GM18526 (cell line): ENCODE results near the gene MITF.

ENCODE experiments used
- POLR2A ChIP-seq: IDR thresholded peaks from 3 replicates; pipeline ENCODE4 v1.6.1; 2011; ENCODE audit not compliant: insufficient read length; ENCODE audit errors: extremely low read depth

The MITF gene

GRCh38 chr3:69785769-69786320 lies 46.6 kb downstream of the MITF start:
- no peak for TF ChIP-seq POLR2A

- no peak for TF ChIP-seq POLR2A
Observed at GRCh38 chr3:69786854-69787253, 47.6 kb downstream of the MITF start.

DNA sequence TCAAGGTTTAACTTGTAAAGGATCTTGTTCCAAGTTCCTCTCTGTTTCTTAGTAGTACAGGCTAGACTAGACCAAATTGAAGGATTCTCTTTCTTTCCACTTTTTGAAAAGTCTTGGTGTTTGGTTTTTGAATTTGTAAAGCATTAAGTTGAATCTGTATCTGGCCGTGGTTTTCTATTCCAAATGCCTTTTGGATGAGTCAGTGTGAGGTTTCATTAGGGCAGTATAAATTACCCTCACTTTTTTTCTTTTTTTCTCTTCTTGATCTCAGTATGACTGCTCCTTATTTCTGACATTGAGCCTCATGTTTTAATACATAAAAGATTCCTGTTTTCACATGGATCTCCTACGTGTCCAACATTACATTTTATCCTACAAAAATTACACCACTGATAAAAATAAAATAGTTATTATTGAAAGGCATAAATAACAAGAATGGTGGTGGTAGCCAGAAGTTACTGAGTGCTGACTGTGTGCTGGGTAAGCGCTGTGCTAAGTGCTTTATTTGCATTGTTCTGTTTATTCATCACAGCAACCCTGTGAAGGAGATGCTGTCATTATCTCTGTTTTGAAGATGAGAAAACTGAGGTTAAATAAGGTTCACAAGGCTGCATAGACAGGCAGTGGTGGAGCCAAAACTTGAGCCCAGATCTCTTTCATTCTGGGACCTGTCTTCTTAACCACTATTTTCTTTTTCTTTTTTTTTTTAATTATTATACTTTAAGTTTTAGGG lies 48.3 kb downstream of the MITF start:
- TF ChIP-seq POLR2A = no peak

- no peak for TF ChIP-seq POLR2A
Observed at GRCh38 chr3:69791106-69791505, 51.8 kb downstream of the MITF start.

DNA sequence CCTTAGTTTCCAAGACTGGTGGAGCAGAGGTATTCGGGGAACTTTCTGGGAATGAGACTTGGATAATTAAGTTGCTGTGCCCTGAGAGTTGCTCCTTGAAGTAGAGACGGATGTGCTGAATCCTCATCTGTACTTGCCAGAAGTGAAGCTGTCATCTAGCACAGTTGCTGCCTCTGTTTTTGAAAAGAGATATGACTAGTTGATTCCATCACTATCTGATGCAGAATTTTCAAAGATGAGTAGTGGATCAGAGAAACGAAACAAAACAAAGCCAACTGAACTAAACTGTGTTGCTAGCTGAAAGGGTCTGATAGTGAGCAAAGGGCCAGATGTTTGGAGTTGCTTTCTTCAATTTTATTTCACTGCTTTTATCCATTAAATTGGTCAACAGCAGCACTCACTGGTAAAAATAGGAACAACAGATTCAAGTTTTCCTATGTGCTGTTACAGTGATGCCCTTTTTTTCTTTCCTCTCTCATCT lies 52.7 kb downstream of the MITF start:
- no peak for TF ChIP-seq POLR2A

DNA sequence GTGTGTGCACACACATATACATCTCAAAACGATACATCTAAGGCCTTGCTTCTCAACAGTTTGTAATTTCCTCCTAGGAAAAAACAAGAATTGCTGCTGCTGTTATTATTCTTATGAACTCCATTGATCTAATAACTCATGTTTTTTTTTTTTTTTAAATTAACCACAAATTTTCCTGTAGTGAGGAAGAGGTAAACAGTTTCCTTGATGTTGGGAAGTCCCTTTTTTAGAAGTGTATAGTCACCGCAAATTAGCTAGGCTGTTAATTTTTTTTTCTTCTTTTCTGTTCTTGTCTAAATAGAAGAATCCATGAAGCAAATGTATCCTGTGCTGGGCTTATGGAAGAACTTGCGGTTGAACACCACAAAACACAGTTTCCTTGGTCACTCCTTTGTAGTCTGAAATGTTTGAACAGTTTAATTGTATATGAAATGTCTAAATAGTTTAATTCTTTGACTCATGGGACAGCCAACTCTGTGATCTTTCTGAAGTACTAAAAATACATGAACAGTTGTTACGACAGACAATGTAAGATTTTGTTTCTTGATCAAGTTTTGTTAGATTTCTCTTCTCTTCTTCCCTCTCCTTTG lies 64.5 kb downstream of the MITF start:
- no peak for TF ChIP-seq POLR2A

GRCh38 chr3:69805491-69805890 lies 66.2 kb downstream of the MITF start:
- TF ChIP-seq POLR2A = no peak

GRCh38 chr3:69806735-69807438 lies 67.6 kb downstream of the MITF start:
- TF ChIP-seq POLR2A = no peak

DNA sequence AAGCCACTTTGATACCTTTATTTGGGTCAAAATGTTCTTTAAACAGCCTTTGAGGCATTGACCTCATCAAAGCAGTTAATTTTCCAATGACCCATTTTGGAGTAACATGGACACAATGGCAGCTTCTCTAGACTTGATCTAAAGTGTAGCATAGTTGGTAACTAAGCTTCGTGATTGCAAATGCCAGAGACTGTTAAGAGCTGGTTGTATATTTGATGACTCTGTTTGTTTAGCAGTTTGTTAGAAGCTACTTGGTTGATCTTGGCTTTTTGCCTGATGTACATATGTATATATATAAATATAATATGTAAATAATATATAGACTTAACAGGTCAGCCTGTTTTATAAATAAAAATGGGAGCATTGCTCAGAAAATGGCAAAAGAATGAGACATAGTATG lies 68.4 kb downstream of the MITF start:
- no peak for TF ChIP-seq POLR2A

DNA sequence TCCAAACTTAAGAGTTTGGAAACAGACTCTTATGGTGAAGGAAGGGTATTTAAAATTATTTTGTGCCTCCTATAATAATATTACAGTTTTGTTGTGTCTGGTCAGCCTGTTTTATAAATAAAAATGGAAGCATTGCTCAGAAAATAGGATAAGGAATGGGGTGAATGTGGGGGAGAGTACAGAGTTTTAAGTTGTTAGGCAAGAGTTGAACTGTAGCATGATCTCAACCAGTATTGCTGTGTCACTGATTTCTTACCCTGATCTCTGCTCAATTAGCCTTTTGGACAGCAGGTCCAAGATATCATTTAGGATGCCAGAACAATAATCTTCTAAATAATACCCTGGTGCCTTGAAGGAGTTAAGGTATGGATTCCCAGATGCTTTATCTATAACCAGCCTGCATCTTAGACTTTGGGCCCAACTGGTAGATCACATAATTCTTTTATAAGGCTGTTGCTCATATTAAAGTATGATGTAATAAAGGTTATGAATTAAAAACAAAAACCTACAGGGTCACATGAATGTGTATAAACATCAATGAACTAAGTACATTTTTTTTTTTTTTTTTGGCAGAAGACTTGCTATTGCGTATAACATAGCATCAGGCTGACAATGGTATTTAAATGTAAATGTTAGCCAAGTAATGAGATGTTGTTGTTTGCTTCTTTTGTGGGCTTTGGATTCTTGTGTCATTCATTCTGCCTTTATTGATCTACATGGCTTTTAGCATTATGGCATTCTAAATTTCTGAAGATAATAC lies 70.0 kb downstream of the MITF start:
- no peak for TF ChIP-seq POLR2A

- no peak for TF ChIP-seq POLR2A
Observed at GRCh38 chr3:69811452-69812401, 72.5 kb downstream of the MITF start.

DNA sequence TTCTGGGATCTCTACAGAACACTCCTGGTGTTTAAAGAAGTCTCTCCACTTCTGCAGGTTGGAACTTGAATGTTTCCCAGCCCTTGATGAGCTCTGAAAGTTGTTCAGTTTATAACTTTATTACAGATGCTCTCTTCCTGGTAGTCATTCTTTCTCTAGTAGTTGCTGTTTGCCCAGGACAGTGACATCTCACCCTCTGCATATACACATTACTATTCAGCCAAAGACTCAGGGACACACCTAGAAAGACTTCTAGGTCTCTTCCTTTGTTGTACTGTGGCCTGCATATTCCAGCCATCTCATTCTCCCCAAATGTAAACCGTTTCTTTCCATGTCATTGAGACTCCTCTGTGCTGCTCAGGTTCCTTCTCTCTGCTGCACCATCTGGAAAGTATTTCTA lies 76.7 kb downstream of the MITF start:
- no peak for TF ChIP-seq POLR2A

DNA sequence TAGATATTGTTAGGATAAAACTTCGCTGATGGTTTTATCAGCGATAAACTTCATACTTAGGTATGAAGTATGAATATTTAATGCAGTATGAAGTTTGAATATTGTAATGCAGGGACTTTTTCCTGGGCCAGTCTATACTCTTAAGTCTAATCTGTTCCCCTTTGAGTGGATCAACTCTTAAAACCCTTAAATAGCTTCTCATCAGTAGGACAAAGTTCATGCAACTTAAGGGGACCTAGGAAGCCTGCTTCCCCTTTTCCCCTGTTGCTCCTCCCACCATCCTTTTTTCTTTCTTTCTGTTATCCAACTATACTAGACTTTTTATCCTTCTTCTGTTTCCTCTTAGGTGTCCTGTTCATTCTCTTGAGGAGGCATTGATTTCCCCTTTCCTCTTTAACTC lies 78.7 kb downstream of the MITF start:
- no peak for TF ChIP-seq POLR2A

- no peak for TF ChIP-seq POLR2A
Observed at GRCh38 chr3:69819282-69819681, 80.0 kb downstream of the MITF start.
